ENCODE data around the gene SHROOM3. TPM values are rescaled to one million over a fixed set of nuclear protein-coding genes. Genes with fewer than 3 reads are reported as not detected.
"Not testable (repeated sequence)": the region's sequence is repeated elsewhere in the genome, so short reads cannot be mapped to it uniquely, and the experiment has no call there.

SHROOM3 gene
- total and polyA plus RNA-seq, 4 donors, result 4.7 to 25.8 (median 8.7) TPM

DNA sequence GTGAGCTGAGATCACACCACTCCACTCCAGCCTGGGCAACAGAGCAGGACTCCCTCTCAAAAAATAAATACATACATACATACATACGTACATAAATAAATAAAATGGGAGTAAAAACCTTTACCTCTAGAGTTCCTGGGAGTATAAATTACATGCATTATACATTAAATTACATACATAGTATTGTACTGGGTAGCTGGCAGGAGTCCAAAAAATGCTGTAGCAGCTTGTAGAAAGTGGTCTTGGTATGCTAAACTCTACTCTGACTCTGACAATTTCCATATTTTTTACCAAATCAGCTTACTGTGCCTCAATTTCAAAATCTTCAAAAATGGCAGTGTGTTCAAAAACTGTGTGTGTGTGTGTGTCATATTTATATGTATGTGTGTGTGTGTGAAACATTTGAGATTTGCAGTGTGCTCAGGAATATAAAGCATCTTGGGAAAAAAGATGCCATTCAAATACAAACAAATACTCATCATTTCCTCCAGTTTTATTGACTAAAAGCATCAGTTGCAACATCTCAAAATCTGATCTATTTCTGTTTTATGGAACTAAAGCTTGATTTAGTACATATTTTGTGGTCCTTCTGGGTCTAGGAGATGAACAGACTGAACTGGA lies 171.7 kb downstream of the SHROOM3 start:
- Histone ChIP-seq H3K4me3 (ENCODE audit: low read depth in 1 of 3, low read length in 3 of 3) (no peak overlapping the region), H3K27me3 (ENCODE audit: control insufficient read depth in 4 of 4, insufficient read depth in 4 of 4, low read length in 3 of 4) (no peaks in the 10 kb centered on the region), H3K27ac (ENCODE audit: low read depth in 1 of 2, low read length in 2 of 2) (no peak overlapping the region), H3K36me3 (ENCODE audit: control insufficient read depth in 4 of 4, insufficient read depth in 3 of 4, low read depth in 1 of 4, low read length in 3 of 4) (no peaks in the 10 kb centered on the region), H3K9me3 (ENCODE audit: control insufficient read depth in 4 of 4, low read length in 3 of 4) (no peaks in the 10 kb centered on the region), H3K4me1 (ENCODE audit: control insufficient read depth in 4 of 4, insufficient read depth in 4 of 4, low read length in 3 of 4) (peaks cover 0 to 2% (median 0%) of the 10 kb centered on the region in 4 donors), H3K9ac (ENCODE audit: low read depth in 1 of 2, low read length in 2 of 2) (no peak overlapping the region)
- 55% methylated on average over 1 of the region's 1 CpG for WGBS
- DNase-seq (ENCODE audit: low spot score), result no peak
- TF ChIP-seq GABPA (IDR thresholded peaks at IDR 0.05 in 1 of 2, conservative IDR thresholded peaks at IDR 0.05 in 1 of 2) (no peak), EGR1 (IDR thresholded peaks at IDR 0.05; ENCODE audit: low read depth in 2 of 2) (no peak), YY1 (IDR thresholded peaks at IDR 0.05) (no peak), TAF1 (conservative IDR thresholded peaks at IDR 0.05) (no peak), HNF4G (IDR thresholded peaks at IDR 0.05) (no peak), RAD21 (IDR thresholded peaks at IDR 0.05) (no peak), FOXA2 (IDR thresholded peaks at IDR 0.05) (no peak), NR2F2 (IDR thresholded peaks at IDR 0.05) (no peak)
- TF ChIP-seq, protein P1, sequence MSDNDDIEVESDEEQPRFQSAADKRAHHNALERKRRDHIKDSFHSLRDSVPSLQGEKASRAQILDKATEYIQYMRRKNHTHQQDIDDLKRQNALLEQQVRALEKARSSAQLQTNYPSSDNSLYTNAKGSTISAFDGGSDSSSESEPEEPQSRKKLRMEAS (IDR thresholded peaks at IDR 0.05), result no peak
- TF ChIP-seq, protein P2, sequence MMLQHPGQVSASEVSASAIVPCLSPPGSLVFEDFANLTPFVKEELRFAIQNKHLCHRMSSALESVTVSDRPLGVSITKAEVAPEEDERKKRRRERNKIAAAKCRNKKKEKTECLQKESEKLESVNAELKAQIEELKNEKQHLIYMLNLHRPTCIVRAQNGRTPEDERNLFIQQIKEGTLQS (IDR thresholded peaks at IDR 0.05), result no peak
- TF ChIP-seq, protein P3, sequence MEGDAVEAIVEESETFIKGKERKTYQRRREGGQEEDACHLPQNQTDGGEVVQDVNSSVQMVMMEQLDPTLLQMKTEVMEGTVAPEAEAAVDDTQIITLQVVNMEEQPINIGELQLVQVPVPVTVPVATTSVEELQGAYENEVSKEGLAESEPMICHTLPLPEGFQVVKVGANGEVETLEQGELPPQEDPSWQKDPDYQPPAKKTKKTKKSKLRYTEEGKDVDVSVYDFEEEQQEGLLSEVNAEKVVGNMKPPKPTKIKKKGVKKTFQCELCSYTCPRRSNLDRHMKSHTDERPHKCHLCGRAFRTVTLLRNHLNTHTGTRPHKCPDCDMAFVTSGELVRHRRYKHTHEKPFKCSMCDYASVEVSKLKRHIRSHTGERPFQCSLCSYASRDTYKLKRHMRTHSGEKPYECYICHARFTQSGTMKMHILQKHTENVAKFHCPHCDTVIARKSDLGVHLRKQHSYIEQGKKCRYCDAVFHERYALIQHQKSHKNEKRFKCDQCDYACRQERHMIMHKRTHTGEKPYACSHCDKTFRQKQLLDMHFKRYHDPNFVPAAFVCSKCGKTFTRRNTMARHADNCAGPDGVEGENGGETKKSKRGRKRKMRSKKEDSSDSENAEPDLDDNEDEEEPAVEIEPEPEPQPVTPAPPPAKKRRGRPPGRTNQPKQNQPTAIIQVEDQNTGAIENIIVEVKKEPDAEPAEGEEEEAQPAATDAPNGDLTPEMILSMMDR (IDR thresholded peaks at IDR 0.05; ENCODE audit: low read depth, low read length, missing input control), result no peak

DNA sequence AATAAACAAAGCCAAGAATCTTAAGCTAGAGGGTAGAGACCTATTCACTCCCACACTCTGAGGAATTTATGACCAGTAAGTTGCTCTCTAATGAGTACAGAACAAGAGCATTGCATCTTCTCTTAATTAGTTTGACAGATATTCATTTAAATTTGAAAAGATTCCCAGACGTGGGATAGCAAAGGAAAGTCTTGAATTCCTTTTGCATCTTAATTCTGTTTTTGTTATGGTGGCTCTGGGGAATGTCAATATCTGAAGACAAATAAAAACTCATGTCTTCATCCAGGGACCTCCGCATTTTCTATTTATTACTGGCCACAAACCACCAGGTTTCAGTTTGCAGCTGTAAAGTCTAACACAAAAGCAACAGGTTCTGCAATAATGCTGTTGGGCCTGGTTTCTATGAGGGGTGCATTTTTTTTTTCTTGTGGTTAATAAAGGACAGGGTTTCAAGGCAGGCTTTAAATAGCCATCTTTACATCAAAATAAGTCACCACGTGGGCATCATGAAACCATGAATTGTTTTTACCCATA lies 172.3 kb downstream of the SHROOM3 start:
- WGBS, result 70% methylated on average over 3 of the region's 3 CpGs
- DNase-seq (ENCODE audit: low spot score), result no peak
- no peaks in the 10 kb centered on the region for H3K9me3 ChIP-seq (ENCODE audit: control insufficient read depth in 4 of 4, low read length in 3 of 4)
- no peak overlapping the region for H3K9ac ChIP-seq (ENCODE audit: low read depth in 1 of 2, low read length in 2 of 2)
- H3K4me3 ChIP-seq (ENCODE audit: low read depth in 1 of 3, low read length in 3 of 3), result no peak overlapping the region
- H3K36me3 ChIP-seq (ENCODE audit: control insufficient read depth in 4 of 4, insufficient read depth in 3 of 4, low read depth in 1 of 4, low read length in 3 of 4), result no peaks in the 10 kb centered on the region
- TF ChIP-seq EGR1 (IDR thresholded peaks at IDR 0.05; ENCODE audit: low read depth in 2 of 2) (no peak), RXRA (IDR thresholded peaks at IDR 0.05) (peak in 1 of 2 donors; percentile 15), NR2F2 (IDR thresholded peaks at IDR 0.05) (no peak), FOXA2 (IDR thresholded peaks at IDR 0.05) (no peak)
- TF ChIP-seq, protein P1 (IDR thresholded peaks at IDR 0.05), result no peak
- peaks cover 0 to 2% (median 0%) of the 10 kb centered on the region in 4 donors for H3K4me1 ChIP-seq (ENCODE audit: control insufficient read depth in 4 of 4, insufficient read depth in 4 of 4, low read length in 3 of 4)
- H3K27me3 ChIP-seq (ENCODE audit: control insufficient read depth in 4 of 4, insufficient read depth in 4 of 4, low read length in 3 of 4), result no peaks in the 10 kb centered on the region
- H3K27ac ChIP-seq (ENCODE audit: low read depth in 1 of 2, low read length in 2 of 2), result no peak overlapping the region

DNA sequence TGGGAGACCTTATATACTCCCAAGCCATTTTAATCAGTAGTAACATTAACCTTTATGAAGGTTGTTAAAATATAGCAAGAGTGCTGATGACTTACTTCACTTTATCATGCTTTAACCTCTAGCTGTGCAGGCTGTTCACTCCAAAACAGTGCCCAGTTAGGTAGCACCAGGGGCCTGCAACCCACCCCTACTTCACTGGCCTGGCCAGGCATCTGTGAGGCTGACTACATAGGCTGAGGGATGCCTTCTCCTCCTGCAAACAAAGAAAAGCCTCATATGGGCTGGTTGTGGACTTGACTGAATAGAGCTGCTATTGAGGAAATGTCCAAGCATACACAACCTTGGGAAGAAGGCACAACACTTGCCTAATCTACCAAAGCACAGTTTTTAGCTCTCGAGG lies 172.8 kb downstream of the SHROOM3 start:
- no peak for TF ChIP-seq RXRA (IDR thresholded peaks at IDR 0.05)
- no peak for TF ChIP-seq FOXA1 (IDR thresholded peaks at IDR 0.05)
- TF ChIP-seq, protein P4, sequence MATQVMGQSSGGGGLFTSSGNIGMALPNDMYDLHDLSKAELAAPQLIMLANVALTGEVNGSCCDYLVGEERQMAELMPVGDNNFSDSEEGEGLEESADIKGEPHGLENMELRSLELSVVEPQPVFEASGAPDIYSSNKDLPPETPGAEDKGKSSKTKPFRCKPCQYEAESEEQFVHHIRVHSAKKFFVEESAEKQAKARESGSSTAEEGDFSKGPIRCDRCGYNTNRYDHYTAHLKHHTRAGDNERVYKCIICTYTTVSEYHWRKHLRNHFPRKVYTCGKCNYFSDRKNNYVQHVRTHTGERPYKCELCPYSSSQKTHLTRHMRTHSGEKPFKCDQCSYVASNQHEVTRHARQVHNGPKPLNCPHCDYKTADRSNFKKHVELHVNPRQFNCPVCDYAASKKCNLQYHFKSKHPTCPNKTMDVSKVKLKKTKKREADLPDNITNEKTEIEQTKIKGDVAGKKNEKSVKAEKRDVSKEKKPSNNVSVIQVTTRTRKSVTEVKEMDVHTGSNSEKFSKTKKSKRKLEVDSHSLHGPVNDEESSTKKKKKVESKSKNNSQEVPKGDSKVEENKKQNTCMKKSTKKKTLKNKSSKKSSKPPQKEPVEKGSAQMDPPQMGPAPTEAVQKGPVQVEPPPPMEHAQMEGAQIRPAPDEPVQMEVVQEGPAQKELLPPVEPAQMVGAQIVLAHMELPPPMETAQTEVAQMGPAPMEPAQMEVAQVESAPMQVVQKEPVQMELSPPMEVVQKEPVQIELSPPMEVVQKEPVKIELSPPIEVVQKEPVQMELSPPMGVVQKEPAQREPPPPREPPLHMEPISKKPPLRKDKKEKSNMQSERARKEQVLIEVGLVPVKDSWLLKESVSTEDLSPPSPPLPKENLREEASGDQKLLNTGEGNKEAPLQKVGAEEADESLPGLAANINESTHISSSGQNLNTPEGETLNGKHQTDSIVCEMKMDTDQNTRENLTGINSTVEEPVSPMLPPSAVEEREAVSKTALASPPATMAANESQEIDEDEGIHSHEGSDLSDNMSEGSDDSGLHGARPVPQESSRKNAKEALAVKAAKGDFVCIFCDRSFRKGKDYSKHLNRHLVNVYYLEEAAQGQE (IDR thresholded peaks at IDR 0.05), result no peak
- TF ChIP-seq GABPA (IDR thresholded peaks at IDR 0.05 in 1 of 2, conservative IDR thresholded peaks at IDR 0.05 in 1 of 2), result no peak
- no peak for TF ChIP-seq FOXA2 (IDR thresholded peaks at IDR 0.05)
- no peak for DNase-seq (ENCODE audit: low spot score)
- Histone ChIP-seq H3K4me1 (ENCODE audit: control insufficient read depth in 4 of 4, insufficient read depth in 4 of 4, low read length in 3 of 4) (peaks cover 0 to 2% (median 0%) of the 10 kb centered on the region in 4 donors), H3K4me3 (ENCODE audit: low read depth in 1 of 3, low read length in 3 of 3) (no peak overlapping the region), H3K9ac (ENCODE audit: low read depth in 1 of 2, low read length in 2 of 2) (no peak overlapping the region), H3K27me3 (ENCODE audit: control insufficient read depth in 4 of 4, insufficient read depth in 4 of 4, low read length in 3 of 4) (no peaks in the 10 kb centered on the region), H3K27ac (ENCODE audit: low read depth in 1 of 2, low read length in 2 of 2) (no peak overlapping the region), H3K36me3 (ENCODE audit: control insufficient read depth in 4 of 4, insufficient read depth in 3 of 4, low read depth in 1 of 4, low read length in 3 of 4) (no peaks in the 10 kb centered on the region), H3K9me3 (ENCODE audit: control insufficient read depth in 4 of 4, low read length in 3 of 4) (no peaks in the 10 kb centered on the region)
- WGBS, result 96% methylated on average over 1 of the region's 1 CpG

GRCh38 chr4:76608549-76608948 lies 173.5 kb downstream of the SHROOM3 start:
- DNase-seq (ENCODE audit: low spot score); H3K4me1 ChIP-seq (ENCODE audit: control insufficient read depth in 4 of 4, insufficient read depth in 4 of 4, low read length in 3 of 4); H3K9me3 ChIP-seq (ENCODE audit: control insufficient read depth in 4 of 4, low read length in 3 of 4); H3K27ac ChIP-seq (ENCODE audit: low read depth in 1 of 2, low read length in 2 of 2); H3K9ac ChIP-seq (ENCODE audit: low read depth in 1 of 2, low read length in 2 of 2); H3K36me3 ChIP-seq (ENCODE audit: control insufficient read depth in 4 of 4, insufficient read depth in 3 of 4, low read depth in 1 of 4, low read length in 3 of 4); H3K4me3 ChIP-seq (ENCODE audit: low read depth in 1 of 3, low read length in 3 of 3); H3K27me3 ChIP-seq (ENCODE audit: control insufficient read depth in 4 of 4, insufficient read depth in 4 of 4, low read length in 3 of 4): not testable (repeated sequence)

Measured in liver (tissue), 9 donors.